ENCODE results near the gene LRP10. TPM values are rescaled to one million over a fixed set of nuclear protein-coding genes. Genes with fewer than 3 reads are reported as not detected.

Gene LRP10
- total and polyA plus RNA-seq, 2 donors (not counting 1 experiment from before 2014, with no cell fraction given), result 99.7 to 120 TPM

GRCh38 chr14:22897357-22897756 is 25.8 kb downstream of the LRP10 start:
- no peak overlapping the region for H2AFZ ChIP-seq (ENCODE audit: insufficient read depth, low read depth, low read length, poor library complexity, severe bottlenecking)
- Mint-ChIP-seq H3K9me3 (ENCODE audit: insufficient read depth) (no peaks in the 10 kb centered on the region), H3K27ac (peak overlapping the region; percentile 8), H3K4me3 (no peak overlapping the region), H3K27me3 (no peaks in the 10 kb centered on the region), H3K4me1 (peaks cover 9% of the 10 kb centered on the region)
- H3K4me1 ChIP-seq (ENCODE audit: control insufficient read depth in 2 of 2, insufficient read depth in 2 of 2, low read length in 2 of 2), result peaks cover 3 to 6% of the 10 kb centered on the region in 2 donors
- H4K20me1 ChIP-seq (ENCODE audit: control insufficient read depth, insufficient read depth, low read length, poor library complexity, severe bottlenecking), result no peaks in the 10 kb centered on the region
- ATAC-seq (ENCODE audit: low read depth), result no peak
- no peak overlapping the region for H3K4me3 ChIP-seq (ENCODE audit: control extremely low read depth in 1 of 5, extremely low read depth in 1 of 5, insufficient read depth in 1 of 5, low read depth in 2 of 5, low read length in 4 of 5)
- DNase-seq, result no peak
- no peaks in the 10 kb centered on the region for H3K9me3 ChIP-seq (ENCODE audit: control extremely low read depth in 1 of 3, control insufficient read depth in 2 of 3, insufficient read depth in 1 of 3, low read length in 2 of 3)
- H3K79me2 ChIP-seq (ENCODE audit: control insufficient read depth, insufficient read depth, low read length), result peaks cover 3% of the 10 kb centered on the region
- POLR2A ChIA-PET, result interaction anchor here (1.7 kb wide), 1 partner anchor 9 kb away, joined by 6 read pairs; no protein-coding TSS in a partner anchor
- H3K9ac ChIP-seq (ENCODE audit: low read length), result no peak overlapping the region
- H3K27me3 ChIP-seq (replicated peaks in 1 of 4; ENCODE audit: control extremely low read depth in 1 of 4, control insufficient read depth in 3 of 4, insufficient read depth in 4 of 4, low read length in 3 of 4), result no peaks in the 10 kb centered on the region
- no peak overlapping the region for H3K4me2 ChIP-seq (replicated peaks; ENCODE audit: low read depth, low read length, poor library complexity, severe bottlenecking)
- peaks cover 4 to 35% of the 10 kb centered on the region in 2 experiments for H3K36me3 ChIP-seq (replicated peaks in 1 of 2; ENCODE audit: control extremely low read depth in 1 of 2, control insufficient read depth in 1 of 2, extremely low read depth in 1 of 2, insufficient read depth in 2 of 2, low read length in 1 of 2)
- intact Hi-C loops (cut with micrococcal nuclease), result no loop called here
- TF ChIP-seq EZH2 (IDR thresholded peaks at IDR 0.05; ENCODE audit: borderline replicate concordance, insufficient read depth, low read depth, low read length, poor library complexity, severe bottlenecking), result no peak
- TF ChIP-seq, protein P1, sequence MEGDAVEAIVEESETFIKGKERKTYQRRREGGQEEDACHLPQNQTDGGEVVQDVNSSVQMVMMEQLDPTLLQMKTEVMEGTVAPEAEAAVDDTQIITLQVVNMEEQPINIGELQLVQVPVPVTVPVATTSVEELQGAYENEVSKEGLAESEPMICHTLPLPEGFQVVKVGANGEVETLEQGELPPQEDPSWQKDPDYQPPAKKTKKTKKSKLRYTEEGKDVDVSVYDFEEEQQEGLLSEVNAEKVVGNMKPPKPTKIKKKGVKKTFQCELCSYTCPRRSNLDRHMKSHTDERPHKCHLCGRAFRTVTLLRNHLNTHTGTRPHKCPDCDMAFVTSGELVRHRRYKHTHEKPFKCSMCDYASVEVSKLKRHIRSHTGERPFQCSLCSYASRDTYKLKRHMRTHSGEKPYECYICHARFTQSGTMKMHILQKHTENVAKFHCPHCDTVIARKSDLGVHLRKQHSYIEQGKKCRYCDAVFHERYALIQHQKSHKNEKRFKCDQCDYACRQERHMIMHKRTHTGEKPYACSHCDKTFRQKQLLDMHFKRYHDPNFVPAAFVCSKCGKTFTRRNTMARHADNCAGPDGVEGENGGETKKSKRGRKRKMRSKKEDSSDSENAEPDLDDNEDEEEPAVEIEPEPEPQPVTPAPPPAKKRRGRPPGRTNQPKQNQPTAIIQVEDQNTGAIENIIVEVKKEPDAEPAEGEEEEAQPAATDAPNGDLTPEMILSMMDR (IDR thresholded peaks at IDR 0.05), result no peak
- H3K27ac ChIP-seq (ENCODE audit: low read length in 2 of 2), result peak overlapping the region in 1 of 2 donors; percentile 31
- CTCF ChIA-PET, result interaction anchor here (1.1 to 2.8 kb wide), 5 partner anchors 24 to 327 kb away, joined by 3 to 14 read pairs (median 12); partner anchors contain the start of gene LRP10
- no CpG with 5 or more reads among the region's 1 CpG for WGBS (ENCODE audit: insufficient coverage)

DNA sequence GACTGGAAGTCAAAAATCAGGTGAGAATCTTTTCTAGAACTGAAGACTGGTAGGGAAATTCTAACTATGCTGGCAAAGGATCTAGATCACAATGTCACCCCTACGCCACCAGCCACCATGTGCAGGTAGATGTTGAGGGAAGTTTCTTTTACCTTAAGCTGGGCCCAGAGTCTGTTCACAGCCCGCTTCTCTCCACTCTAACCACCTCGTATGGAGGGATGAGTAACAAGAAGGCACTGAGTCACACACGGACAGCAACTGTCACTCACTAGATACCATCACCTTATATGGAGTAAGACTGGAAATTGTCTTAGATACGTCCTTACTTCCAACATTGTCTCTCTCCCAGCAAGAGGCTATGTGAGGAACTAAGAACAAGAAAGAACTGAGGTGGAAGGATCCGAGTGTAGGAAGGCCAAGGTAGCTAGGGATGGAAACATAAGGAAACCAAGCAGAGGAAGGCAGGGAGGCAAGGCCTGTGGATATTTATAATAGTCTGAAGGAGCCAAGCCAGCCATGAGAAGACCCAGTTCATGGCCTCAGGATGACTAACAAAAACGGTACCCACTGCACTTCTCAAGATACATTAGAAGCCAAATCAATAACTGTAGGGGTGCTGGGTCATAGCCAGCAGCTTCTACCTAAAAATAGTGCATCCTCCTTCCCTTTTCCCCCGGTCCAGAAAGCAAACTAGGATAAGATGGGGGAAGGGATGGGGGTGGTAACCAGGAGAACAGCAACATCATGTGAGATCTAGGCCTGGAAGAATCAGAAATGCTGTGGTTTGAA is 27.0 kb downstream of the LRP10 start:
- TF ChIP-seq EZH2 (IDR thresholded peaks at IDR 0.05; ENCODE audit: borderline replicate concordance, insufficient read depth, low read depth, low read length, poor library complexity, severe bottlenecking), result no peak
- TF ChIP-seq, protein P1 (IDR thresholded peaks at IDR 0.05), result no peak
- no peak for ATAC-seq (ENCODE audit: low read depth)
- Histone ChIP-seq H3K79me2 (ENCODE audit: control insufficient read depth, insufficient read depth, low read length) (no peaks in the 10 kb centered on the region), H3K4me3 (ENCODE audit: control extremely low read depth in 1 of 5, extremely low read depth in 1 of 5, insufficient read depth in 1 of 5, low read depth in 2 of 5, low read length in 4 of 5) (no peak overlapping the region), H3K4me1 (ENCODE audit: control insufficient read depth in 2 of 2, insufficient read depth in 2 of 2, low read length in 2 of 2) (peaks cover 3 to 6% of the 10 kb centered on the region in 2 donors), H4K20me1 (ENCODE audit: control insufficient read depth, insufficient read depth, low read length, poor library complexity, severe bottlenecking) (no peaks in the 10 kb centered on the region), H3K9ac (ENCODE audit: low read length) (no peak overlapping the region), H3K36me3 (replicated peaks in 1 of 2; ENCODE audit: control extremely low read depth in 1 of 2, control insufficient read depth in 1 of 2, extremely low read depth in 1 of 2, insufficient read depth in 2 of 2, low read length in 1 of 2) (peaks cover 5 to 38% of the 10 kb centered on the region in 2 experiments), H3K27ac (ENCODE audit: low read length in 2 of 2) (peak overlapping the region in 1 of 2 donors; percentile 42), H3K27me3 (replicated peaks in 1 of 4; ENCODE audit: control extremely low read depth in 1 of 4, control insufficient read depth in 3 of 4, insufficient read depth in 4 of 4, low read length in 3 of 4) (no peaks in the 10 kb centered on the region), H3K4me2 (replicated peaks; ENCODE audit: low read depth, low read length, poor library complexity, severe bottlenecking) (no peak overlapping the region), H2AFZ (ENCODE audit: insufficient read depth, low read depth, low read length, poor library complexity, severe bottlenecking) (no peak overlapping the region), H3K9me3 (ENCODE audit: control extremely low read depth in 1 of 3, control insufficient read depth in 2 of 3, insufficient read depth in 1 of 3, low read length in 2 of 3) (no peaks in the 10 kb centered on the region)
- ChIA-PET POLR2A (no interaction called here), CTCF (interaction anchor here (0.6 to 6.0 kb wide), 7 partner anchors 8 to 330 kb away, joined by 3 to 111 read pairs (median 21); partner anchors contain the start of gene LRP10)
- intact Hi-C loops (cut with micrococcal nuclease), result no loop called here
- H3K27me3 Mint-ChIP-seq, result no peaks in the 10 kb centered on the region
- peak overlapping the region; percentile 70 for H3K27ac Mint-ChIP-seq
- peaks cover 9% of the 10 kb centered on the region for H3K4me1 Mint-ChIP-seq
- H3K4me3 Mint-ChIP-seq, result no peak overlapping the region
- no peaks in the 10 kb centered on the region for H3K9me3 Mint-ChIP-seq (ENCODE audit: insufficient read depth)
- WGBS (ENCODE audit: insufficient coverage), result no CpG with 5 or more reads among the region's 8 CpGs
- no peak for DNase-seq
